ENCODE results near the gene ERBIN.
A peak's percentile ranks its signal among the peaks of the same experiment; 100 is the strongest.
"Not testable (repeated sequence)": the region's sequence is repeated elsewhere in the genome, so short reads cannot be mapped to it uniquely, and the experiment has no call there.

The ERBIN gene

GRCh38 chr5:65926276-65926783 lies at the start of gene ERBIN:
Gene ERBIN, plus strand, starts transcription at chr5:65926575. Its CDS starts 66,144 bp downstream, at chr5:65992719.
- DNase-seq (ENCODE audit: low spot score) = peak; percentile 66

GRCh38 chr5:65876970-65877369 lies 49.4 kb upstream of the ERBIN start:
- no peak for DNase-seq (ENCODE audit: low spot score)

GRCh38 chr5:65879668-65880256 lies 46.6 kb upstream of the ERBIN start:
- not testable (repeated sequence) for DNase-seq (ENCODE audit: low spot score)

- no peak for DNase-seq (ENCODE audit: low spot score)
Measured at GRCh38 chr5:65880496-65881072, 45.8 kb upstream of the ERBIN start.

GRCh38 chr5:65882278-65882677 lies 44.1 kb upstream of the ERBIN start:
- no peak for DNase-seq (ENCODE audit: low spot score)

- DNase-seq (ENCODE audit: low spot score) = no peak
Measured at GRCh38 chr5:65883461-65883860, 42.9 kb upstream of the ERBIN start.

- DNase-seq (ENCODE audit: low spot score) = no peak
Measured at GRCh38 chr5:65886387-65886786, 40.0 kb upstream of the ERBIN start.

GRCh38 chr5:65892024-65892423 lies 34.4 kb upstream of the ERBIN start:
- DNase-seq (ENCODE audit: low spot score) = not testable (repeated sequence)

- DNase-seq (ENCODE audit: low spot score) = no peak
Measured at GRCh38 chr5:65892801-65893200, 33.6 kb upstream of the ERBIN start.

GRCh38 chr5:65893749-65894430 lies 32.5 kb upstream of the ERBIN start:
- DNase-seq (ENCODE audit: low spot score) = no peak

- DNase-seq (ENCODE audit: low spot score) = no peak
Measured at GRCh38 chr5:65895891-65896290, 30.5 kb upstream of the ERBIN start.

GRCh38 chr5:65900746-65901145 lies 25.6 kb upstream of the ERBIN start:
- no peak for DNase-seq (ENCODE audit: low spot score)

GRCh38 chr5:65902104-65902503 lies 24.3 kb upstream of the ERBIN start:
- DNase-seq (ENCODE audit: low spot score) = no peak

GRCh38 chr5:65903581-65903980 lies 22.8 kb upstream of the ERBIN start:
- DNase-seq (ENCODE audit: low spot score) = no peak

GRCh38 chr5:65906256-65906655 lies 20.1 kb upstream of the ERBIN start:
- DNase-seq (ENCODE audit: low spot score) = no peak

- DNase-seq (ENCODE audit: low spot score) = no peak
Measured at GRCh38 chr5:65907135-65907534, 19.2 kb upstream of the ERBIN start.

GRCh38 chr5:65910711-65911110 lies 15.7 kb upstream of the ERBIN start:
- no peak for DNase-seq (ENCODE audit: low spot score)

- DNase-seq (ENCODE audit: low spot score) = no peak
Measured at GRCh38 chr5:65912311-65912710, 14.1 kb upstream of the ERBIN start.

GRCh38 chr5:65913519-65913918 lies 12.9 kb upstream of the ERBIN start:
- DNase-seq (ENCODE audit: low spot score) = no peak

- peak; percentile 50 for DNase-seq (ENCODE audit: low spot score)
Measured at GRCh38 chr5:65914641-65915196, 11.7 kb upstream of the ERBIN start.

- DNase-seq (ENCODE audit: low spot score) = not testable (repeated sequence)
Measured at GRCh38 chr5:65915661-65916060, 10.7 kb upstream of the ERBIN start.

- no peak for DNase-seq (ENCODE audit: low spot score)
Measured at GRCh38 chr5:65916066-65916465, 10.3 kb upstream of the ERBIN start.

- no peak for DNase-seq (ENCODE audit: low spot score)
Measured at GRCh38 chr5:65916636-65917035, 9.7 kb upstream of the ERBIN start.

All from LoVo (cell line).